HepG2 (cell line): Measurements from ENCODE around the gene RAP1GAP2. TPM values are rescaled to one million over a fixed set of nuclear protein-coding genes. Genes with fewer than 3 reads are reported as not detected.

Source experiments
- ATAC-seq: fragments of 200-7000 bp; cut with Tn5 transposase; 3 replicates; pipeline ENCODE4 v1.9.1; 2020; ENCODE audit warnings: mild to moderate bottlenecking, moderate library complexity
- BruUV-seq: library from RNA; stranded (reverse); fragments of 400-500 nt; replicated peaks from 2 replicates; lab custom pipeline; 2021; lab: Mats Ljungman, UMichigan
- CTCF ChIA-PET: fragments of 300-600 bp; formaldehyde crosslinking; extraction: SDS; loops from one replicate; lab custom pipeline; 2021; ENCODE audit warnings: low total read pairs, inconsistent platforms, low intra/inter-chr PET ratio; lab: Yijun Ruan, JAX
- POLR2A ChIA-PET: fragments of 350-600 bp; sonication (Branson Sonifier 250); formaldehyde crosslinking; loops from one replicate; lab custom pipeline; 2020; ENCODE audit warnings: antibody characterized with exemption, inconsistent platforms; lab: Yijun Ruan, JAX
- DNase-seq: peaks from one replicate; pipeline ENCODE4 v3.0.0-alpha.2; 2015; ENCODE audit warnings: low spot score
- FAIRE-seq: peaks from 3 replicates; lab custom pipeline; 2011; peaks lifted over from hg19 to GRCh38; lab: Jason Lieb, UNC
- H2AFZ ChIP-seq: one replicate; pipeline ENCODE4 v1.6.1; 2011; ENCODE audit warnings: low read length, inconsistent platforms
- H3K27ac ChIP-seq: fragments of 300-600 bp; 3 replicates; pipeline ENCODE4 v1.8.0; 2011; ENCODE audit warnings: mixed run types, mild to moderate bottlenecking, mixed read lengths, low read length, inconsistent platforms; ENCODE audit not compliant: insufficient read depth; ENCODE audit errors: extremely low read length
- H3K27me3 ChIP-seq, 2 experiments: fragments of 200-600 bp in 1 of 2; 2 replicates in 1 of 2; 3 replicates in 1 of 2; pipeline versions ENCODE4 v1.6.0 to v1.8.0; 2011; ENCODE audit warnings: low read length in 2 of 2, mild to moderate bottlenecking in 2 of 2, moderate library complexity in 2 of 2, inconsistent platforms in 1 of 2; ENCODE audit not compliant: insufficient read depth in 2 of 2, control insufficient read depth in 1 of 2
- H3K36me3 ChIP-seq, 2 experiments: fragments of 200-600 bp in 1 of 2; replicated peaks in 1 of 2; 2 replicates in 1 of 2; 3 replicates in 1 of 2; pipeline versions ENCODE4 v1.5.1 to v1.8.0; 2011; ENCODE audit warnings: low read length in 2 of 2, inconsistent platforms in 1 of 2; ENCODE audit not compliant: insufficient read depth in 2 of 2, control insufficient read depth in 1 of 2
- H3K4me1 ChIP-seq: 2 replicates; pipeline ENCODE4 v1.5.1; 2012; ENCODE audit warnings: low read length, inconsistent platforms; ENCODE audit not compliant: insufficient read depth
- H3K4me2 ChIP-seq: 2 replicates; pipeline ENCODE4 v1.6.0; 2011; ENCODE audit warnings: low read depth, low read length, inconsistent platforms
- H3K4me3 ChIP-seq, 3 experiments: fragments of 200-600 bp in 1 of 3; sonication (generic), shearing (Covaris generic) in 1 of 3; replicated peaks in 1 of 3; 2 replicates each; pipeline ENCODE4 v1.5.1; 2011 to 2016; ENCODE audit warnings: low read length in 3 of 3, inconsistent platforms in 2 of 3, low read depth in 2 of 3, mild to moderate bottlenecking in 2 of 3, control low read depth in 1 of 3, mixed read lengths in 1 of 3; ENCODE audit not compliant: insufficient read depth in 1 of 3
- H3K79me2 ChIP-seq: one replicate; pipeline ENCODE4 v1.6.1; 2011; ENCODE audit warnings: low read length, inconsistent platforms; ENCODE audit not compliant: insufficient read depth
- H3K9ac ChIP-seq: 2 replicates; pipeline ENCODE4 v1.6.0; 2011; ENCODE audit warnings: mild to moderate bottlenecking, low read depth, low read length, inconsistent platforms; ENCODE audit not compliant: insufficient read depth
- H3K9me3 ChIP-seq: 2 replicates; pipeline ENCODE4 v1.5.1; 2012; ENCODE audit warnings: mild to moderate bottlenecking, low read length
- H4K20me1 ChIP-seq: 2 replicates; pipeline ENCODE4 v1.6.0; 2011; ENCODE audit warnings: inconsistent platforms, mild to moderate bottlenecking, low read length, moderate library complexity; ENCODE audit not compliant: insufficient read depth
- HNRNPLL ChIP-seq: fragments of 200-400 bp; formaldehyde crosslinking; IDR thresholded peaks from 2 replicates; pipeline ENCODE4 v1.6.1; 2017; ENCODE audit warnings: mild to moderate bottlenecking, low read depth, low read length; ENCODE audit not compliant: poor library complexity, severe bottlenecking
- RFX1 ChIP-seq: fragments of 450-650 bp; IDR thresholded peaks from 2 replicates; pipeline ENCODE4 v1.6.1; 2017
- RFX5 ChIP-seq: IDR thresholded peaks from 2 replicates; pipeline ENCODE4 v1.6.1; 2011; ENCODE audit warnings: low read depth, low read length, improper control_type of control experiment
- ZNF713 ChIP-seq: sonication (generic); formaldehyde crosslinking; IDR thresholded peaks from 2 replicates; pipeline ENCODE4 v1.4.0; 2020; ENCODE audit warnings: mild to moderate bottlenecking, missing genetic modification reagents
- WGBS: methylation state at CpG from one replicate; pipeline ENCODE4 v1.1.6; 2017; ENCODE audit warnings: low lambda C conversion rate; 5-methylcytosine and 5-hydroxymethylcytosine counted together
- in situ Hi-C: cut with HindIII; loops from 2 replicates; pipeline ENCODE4 v1.10.0; 2017; ENCODE audit warnings: low pct_unique_long_range_greater_than_20kb; ENCODE audit not compliant: extremely low pct_ligation_motif_present
- intact Hi-C: fragments of 100-400 bp; cut with micrococcal nuclease; formaldehyde crosslinking; loops from one replicate; pipeline ENCODE4 v1.10.0; 2022; ENCODE audit not compliant: unreplicated experiment
- polyA plus RNA-seq, 8 experiments: library from polyadenylated mRNA; depleted of rRNA in 3 of 8; stranded (reverse) in 7 of 8; unstranded in 1 of 8; fragments of >200 nt; fragmentation: Illumina TruSeq in 4 of 8; extraction: Trizol in 4 of 8; gene quantifications; 2 replicates each; pipeline versions ENCODE4 v1.2.1 to v1.2.3, GENCODE V29; 2011 to 2016; ENCODE audit warnings: low read depth in 4 of 8, missing spikeins in 1 of 8, mixed read lengths in 1 of 8; ENCODE audit not compliant: insufficient read depth in 1 of 8
- total RNA-seq, 5 experiments: library from RNA; depleted of rRNA; stranded (reverse); fragments of >200 nt; fragmentation: Illumina TruSeq; extraction: Trizol; gene quantifications; 2 replicates each; pipeline ENCODE4 v1.2.3, GENCODE V29; 2016; ENCODE audit warnings: low read depth in 1 of 5
- TF ChIP-seq, protein P1 (sequence below), 2 experiments: fragments of 450-650 bp in 1 of 2; sonication (generic) in 1 of 2; formaldehyde crosslinking in 1 of 2; IDR thresholded peaks; 2 replicates each; pipeline versions ENCODE4 v1.6.1 to v1.8.0; 2016 to 2022; ENCODE audit warnings: antibody characterized with exemption in 1 of 2, mild to moderate bottlenecking in 1 of 2, missing genetic modification reagents in 1 of 2

The RAP1GAP2 gene
- total and polyA plus RNA-seq, 2 of the 13 experiments (the other 11 are each of a cell fraction or from before 2014, with no cell fraction given) = 10.9 to 12.0 TPM

- intact Hi-C loops (no loop called here), in situ Hi-C loops (no loop called here)
- ChIA-PET POLR2A (no interaction called here), CTCF (no interaction called here)
- Histone ChIP-seq H3K79me2 (no peaks in the 10 kb centered on the region), H3K9ac (no peak overlapping the region), H2AFZ (no peak overlapping the region), H4K20me1 (no peaks in the 10 kb centered on the region), H3K4me1 (no peaks in the 10 kb centered on the region), H3K4me3 (no peak overlapping the region), H3K4me2 (no peak overlapping the region), H3K27me3 (no peaks in the 10 kb centered on the region), H3K27ac (no peak overlapping the region), H3K9me3 (no peaks in the 10 kb centered on the region), H3K36me3 (peaks cover 3 to 20% of the 10 kb centered on the region in 2 experiments)
- TF ChIP-seq HNRNPLL = no peak
- TF ChIP-seq RFX5 = no peak
- no peak for TF ChIP-seq RFX1
- no peak for FAIRE-seq
- ATAC-seq = no peak
- DNase-seq = no peak
- over 99% methylated on average over 5 of the region's 5 CpGs for WGBS
- BruUV-seq = no TSS peak
These were observed 189.1 kb downstream of the RAP1GAP2 start for GRCh38 chr17:2985318-2985717.

DNA sequence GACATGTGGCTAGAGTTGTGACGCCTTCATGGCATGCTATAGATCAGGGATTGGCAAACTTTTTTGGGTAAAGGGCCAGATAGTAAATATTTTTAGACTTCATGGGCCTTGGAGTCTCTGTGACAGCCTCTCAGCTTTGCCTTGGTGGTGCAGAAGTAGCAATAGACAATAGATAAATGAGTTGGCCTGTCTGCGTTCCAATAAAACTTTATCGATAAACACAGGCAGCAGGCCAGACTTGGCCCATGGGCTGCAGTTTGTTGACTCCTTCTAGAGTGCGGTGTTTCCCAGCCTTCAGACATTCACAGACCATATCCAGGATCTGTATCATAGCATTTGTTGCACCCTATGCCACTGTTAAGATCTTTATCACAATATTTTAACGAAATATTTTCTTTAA is 190.7 kb downstream of the RAP1GAP2 start:
- CTCF ChIA-PET = no interaction called here
- Histone ChIP-seq H3K79me2 (no peaks in the 10 kb centered on the region), H4K20me1 (no peaks in the 10 kb centered on the region), H3K9me3 (no peaks in the 10 kb centered on the region), H3K27me3 (no peaks in the 10 kb centered on the region), H3K27ac (no peak overlapping the region), H3K9ac (no peak overlapping the region), H2AFZ (no peak overlapping the region), H3K4me3 (no peak overlapping the region), H3K4me2 (no peak overlapping the region), H3K4me1 (no peaks in the 10 kb centered on the region), H3K36me3 (peaks cover 7 to 21% of the 10 kb centered on the region in 2 experiments; a peak in 4 of 5 replicates)
- TF ChIP-seq, protein P1, sequence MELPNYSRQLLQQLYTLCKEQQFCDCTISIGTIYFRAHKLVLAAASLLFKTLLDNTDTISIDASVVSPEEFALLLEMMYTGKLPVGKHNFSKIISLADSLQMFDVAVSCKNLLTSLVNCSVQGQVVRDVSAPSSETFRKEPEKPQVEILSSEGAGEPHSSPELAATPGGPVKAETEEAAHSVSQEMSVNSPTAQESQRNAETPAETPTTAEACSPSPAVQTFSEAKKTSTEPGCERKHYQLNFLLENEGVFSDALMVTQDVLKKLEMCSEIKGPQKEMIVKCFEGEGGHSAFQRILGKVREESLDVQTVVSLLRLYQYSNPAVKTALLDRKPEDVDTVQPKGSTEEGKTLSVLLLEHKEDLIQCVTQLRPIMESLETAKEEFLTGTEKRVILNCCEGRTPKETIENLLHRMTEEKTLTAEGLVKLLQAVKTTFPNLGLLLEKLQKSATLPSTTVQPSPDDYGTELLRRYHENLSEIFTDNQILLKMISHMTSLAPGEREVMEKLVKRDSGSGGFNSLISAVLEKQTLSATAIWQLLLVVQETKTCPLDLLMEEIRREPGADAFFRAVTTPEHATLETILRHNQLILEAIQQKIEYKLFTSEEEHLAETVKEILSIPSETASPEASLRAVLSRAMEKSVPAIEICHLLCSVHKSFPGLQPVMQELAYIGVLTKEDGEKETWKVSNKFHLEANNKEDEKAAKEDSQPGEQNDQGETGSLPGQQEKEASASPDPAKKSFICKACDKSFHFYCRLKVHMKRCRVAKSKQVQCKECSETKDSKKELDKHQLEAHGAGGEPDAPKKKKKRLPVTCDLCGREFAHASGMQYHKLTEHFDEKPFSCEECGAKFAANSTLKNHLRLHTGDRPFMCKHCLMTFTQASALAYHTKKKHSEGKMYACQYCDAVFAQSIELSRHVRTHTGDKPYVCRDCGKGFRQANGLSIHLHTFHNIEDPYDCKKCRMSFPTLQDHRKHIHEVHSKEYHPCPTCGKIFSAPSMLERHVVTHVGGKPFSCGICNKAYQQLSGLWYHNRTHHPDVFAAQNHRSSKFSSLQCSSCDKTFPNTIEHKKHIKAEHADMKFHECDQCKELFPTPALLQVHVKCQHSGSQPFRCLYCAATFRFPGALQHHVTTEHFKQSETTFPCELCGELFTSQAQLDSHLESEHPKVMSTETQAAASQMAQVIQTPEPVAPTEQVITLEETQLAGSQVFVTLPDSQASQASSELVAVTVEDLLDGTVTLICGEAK (IDR thresholded peaks at IDR 0.05) = no peak
- TF ChIP-seq, protein P1 (CRISPR knock-in tag; IDR thresholded peaks at IDR 0.05) = peak; percentile 96
- no peak for TF ChIP-seq ZNF713 (CRISPR knock-in tag)
- WGBS = 90% methylated on average over 5 of the region's 5 CpGs
- POLR2A ChIA-PET = no interaction called here
- FAIRE-seq (no peak), DNase-seq (no peak), ATAC-seq (no peak)
- in situ Hi-C loops = no loop called here
- no TSS peak for BruUV-seq
- intact Hi-C loops = no loop called here
